AG04450 (cell line): ENCODE measurements around the gene NCKAP5L. TPM values are rescaled to one million over a fixed set of nuclear protein-coding genes. Genes with fewer than 3 reads are reported as not detected.
"Not testable (repeated sequence)": the region's sequence is repeated elsewhere in the genome, so short reads cannot be mapped to it uniquely, and the experiment has no call there.

ENCODE experiments used
- CTCF ChIA-PET: fragments of 300-600, 350-600 bp; formaldehyde crosslinking; extraction: SDS; loops from one replicate; lab custom pipeline; 2022; ENCODE audit warnings: antibody characterized with exemption, inconsistent platforms; lab: Charles Lee
- POLR2A ChIA-PET: fragments of 350-600 bp; formaldehyde crosslinking; extraction: SDS; loops from one replicate; lab custom pipeline; 2021; ENCODE audit warnings: antibody characterized with exemption, inconsistent platforms; lab: Yijun Ruan, JAX
- DNase-seq: peaks from one replicate; pipeline ENCODE4 v3.0.0-alpha.2; 2011; ENCODE audit warnings: low read depth, low spot score
- H3K27ac ChIP-seq: one replicate; pipeline ENCODE4 v1.5.1; 2012; ENCODE audit warnings: low read depth, low read length, control low read depth
- H3K27me3 ChIP-seq: one replicate; pipeline ENCODE4 v1.6.0; 2012; ENCODE audit warnings: low read length; ENCODE audit not compliant: control insufficient read depth, insufficient read depth
- H3K4me3 ChIP-seq: 2 replicates; pipeline ENCODE4 v1.5.1; 2011; ENCODE audit warnings: mild to moderate bottlenecking, low read depth, low read length, control low read depth
- H3K9me3 ChIP-seq: 2 replicates; pipeline ENCODE4 v1.5.1; 2012; ENCODE audit warnings: low read length; ENCODE audit not compliant: control insufficient read depth, insufficient read depth
- CTCF ChIP-seq: IDR thresholded peaks from 2 replicates; pipeline ENCODE4 v1.5.1; 2011; ENCODE audit warnings: low read depth, low read length, control low read depth, inconsistent platforms
- polyA plus RNA-seq: library from polyadenylated mRNA; depleted of rRNA; stranded (reverse); fragments of >200 nt; gene quantifications from 2 replicates; pipeline ENCODE4 v1.2.3, GENCODE V29; 2011

NCKAP5L gene
- polyA plus RNA-seq, 1 experiment: 5.6 TPM

- peak; percentile 90 for TF ChIP-seq CTCF
- Histone ChIP-seq H3K27ac (no peak overlapping the region), H3K9me3 (no peaks in the 10 kb centered on the region), H3K27me3 (peaks cover 3% of the 10 kb centered on the region), H3K4me3 (no peak overlapping the region)
- CTCF ChIA-PET: interaction anchor here (0.6 to 2.8 kb wide), 22 partner anchors 10 to 293 kb away, joined by 3 to 30 read pairs (median 5); partner anchors contain the start of gene TMBIM6
- POLR2A ChIA-PET: no interaction called here
- DNase-seq: no peak
These were observed 50.1 kb downstream of the NCKAP5L start for GRCh38 chr12:49777800-49778748.

- H3K27me3 ChIP-seq: peaks cover 3% of the 10 kb centered on the region
- CTCF ChIA-PET: interaction anchor here (0.6 to 2.8 kb wide), 20 partner anchors 13 to 294 kb away, joined by 3 to 30 read pairs (median 5); partner anchors contain the start of gene TMBIM6
- DNase-seq: no peak
- no peaks in the 10 kb centered on the region for H3K9me3 ChIP-seq
- H3K4me3 ChIP-seq: no peak overlapping the region
- POLR2A ChIA-PET: interaction anchor here (0.6 kb wide), 1 partner anchor 55 kb away, joined by 3 read pairs; no protein-coding TSS in a partner anchor
- no peak overlapping the region for H3K27ac ChIP-seq
- TF ChIP-seq CTCF: no peak
These were observed 50.9 kb downstream of the NCKAP5L start for GRCh38 chr12:49777341-49777740.

- POLR2A ChIA-PET: interaction anchor here (0.6 kb wide), 1 partner anchor 56 kb away, joined by 3 read pairs; no protein-coding TSS in a partner anchor
- CTCF ChIA-PET: interaction anchor here (0.9 to 2.8 kb wide), 12 partner anchors 20 to 294 kb away, joined by 3 to 30 read pairs (median 5); no protein-coding TSS in a partner anchor
- Histone ChIP-seq H3K27me3 (peaks cover 3% of the 10 kb centered on the region), H3K9me3 (no peaks in the 10 kb centered on the region), H3K27ac (no peak overlapping the region), H3K4me3 (no peak overlapping the region)
- no peak for DNase-seq
- TF ChIP-seq CTCF: no peak
These were observed 51.4 kb downstream of the NCKAP5L start for GRCh38 chr12:49776858-49777257.

GRCh38 chr12:49776413-49776812 lies 51.8 kb downstream of the NCKAP5L start:
- no peak overlapping the region for H3K4me3 ChIP-seq
- no peaks in the 10 kb centered on the region for H3K9me3 ChIP-seq
- POLR2A ChIA-PET: no interaction called here
- no peak overlapping the region for H3K27ac ChIP-seq
- peak; percentile 87 for TF ChIP-seq CTCF
- DNase-seq: peak; percentile 56
- H3K27me3 ChIP-seq: peaks cover 3% of the 10 kb centered on the region
- CTCF ChIA-PET: interaction anchor here (1.8 to 2.7 kb wide), 2 partner anchors 24 to 63 kb away, joined by 5 to 30 read pairs; no protein-coding TSS in a partner anchor

- H3K27me3 ChIP-seq, POLR2A ChIA-PET, H3K9me3 ChIP-seq, H3K4me3 ChIP-seq, H3K27ac ChIP-seq, DNase-seq: not testable (repeated sequence)
- CTCF ChIA-PET: interaction anchor here (0.7 to 1.5 kb wide), 3 partner anchors 66 to 74 kb away, joined by 3 to 4 read pairs (median 3); no protein-coding TSS in a partner anchor
These were observed 55.1 kb downstream of the NCKAP5L start for GRCh38 chr12:49773102-49773501.
